Neural cell (in vitro differentiated cells): ENCODE measurements around the gene MRE11. TPM values are rescaled to one million over a fixed set of nuclear protein-coding genes. Genes with fewer than 3 reads are reported as not detected.
A peak's percentile ranks its signal among the peaks of the same experiment; 100 is the strongest.

Experiments
- H2AFZ ChIP-seq: fragments of 200-600, 300-800 bp; sonication (generic), shearing (Covaris generic); 2 replicates; pipeline ENCODE4 v1.6.0; 2014; ENCODE audit warnings: low read depth, mild to moderate bottlenecking, antibody characterized with exemption, low read length, moderate library complexity
- H3F3A ChIP-seq: fragments of 200-600 bp; shearing (Covaris generic); 2 replicates; pipeline ENCODE4 v1.6.1; 2016; ENCODE audit warnings: mild to moderate bottlenecking, moderate library complexity, mixed read lengths, antibody characterized with exemption, low read length; ENCODE audit not compliant: insufficient read depth, poor library complexity, severe bottlenecking
- H3K27ac ChIP-seq: fragments of 200-600, 300-800 bp; sonication (generic), shearing (Covaris generic); 2 replicates; pipeline ENCODE4 v1.5.1; 2014; ENCODE audit warnings: mild to moderate bottlenecking, low read length, moderate library complexity
- H3K27me3 ChIP-seq: fragments of 300-800, 200-600 bp; sonication (generic), shearing (Covaris generic); 2 replicates; pipeline ENCODE4 v1.6.0; 2014; ENCODE audit warnings: mild to moderate bottlenecking, low read depth, low read length, moderate library complexity; ENCODE audit not compliant: insufficient read depth
- H3K36me3 ChIP-seq: fragments of 300-800, 200-600 bp; sonication (generic), shearing (Covaris generic); 2 replicates; pipeline ENCODE4 v1.5.1; 2014; ENCODE audit warnings: mild to moderate bottlenecking, antibody characterized with exemption, low read length, moderate library complexity; ENCODE audit not compliant: insufficient read depth
- H3K4me2 ChIP-seq: fragments of 300-800, 200-600 bp; sonication (generic), shearing (Covaris generic); 2 replicates; pipeline ENCODE4 v1.6.0; 2014; ENCODE audit warnings: mild to moderate bottlenecking, low read length
- H3K4me3 ChIP-seq: fragments of 300-800, 200-600 bp; sonication (generic), shearing (Covaris generic); 2 replicates; pipeline ENCODE4 v1.5.1; 2014; ENCODE audit warnings: mild to moderate bottlenecking, low read length, moderate library complexity
- H3K79me2 ChIP-seq: fragments of 200-600 bp; shearing (Covaris generic); replicated peaks from 2 replicates; pipeline ENCODE4 v1.6.0; 2014; ENCODE audit warnings: mild to moderate bottlenecking, low read length, moderate library complexity; ENCODE audit not compliant: insufficient read depth
- H3K9ac ChIP-seq: fragments of 300-800, 200-600 bp; sonication (generic), shearing (Covaris generic); 2 replicates; pipeline ENCODE4 v1.6.1; 2016; ENCODE audit warnings: mild to moderate bottlenecking, low read length, mixed read lengths
- H3K9me2 ChIP-seq: fragments of 200-600 bp; shearing (Covaris generic); 2 replicates; pipeline ENCODE4 v1.6.1; 2016; ENCODE audit warnings: mild to moderate bottlenecking, low read length, mixed read lengths; ENCODE audit not compliant: insufficient read depth
- H3K9me3 ChIP-seq: fragments of 200-600, 300-800 bp; sonication (generic), shearing (Covaris generic); 2 replicates; pipeline ENCODE4 v1.6.1; 2016; ENCODE audit warnings: mild to moderate bottlenecking, mixed run types, low read length, moderate library complexity, mixed read lengths
- H4K20me1 ChIP-seq: fragments of 200-600 bp; shearing (Covaris generic); 2 replicates; pipeline ENCODE4 v1.6.1; 2016; ENCODE audit warnings: mild to moderate bottlenecking, mixed run types; ENCODE audit not compliant: insufficient read depth
- CTCF ChIP-seq: fragments of 450-650 bp; IDR thresholded peaks from 2 replicates; pipeline ENCODE4 v1.5.1; 2014; ENCODE audit warnings: antibody characterized with exemption, mild to moderate bottlenecking, moderate library complexity; ENCODE audit not compliant: poor library complexity, severe bottlenecking
- EP300 ChIP-seq: fragments of 450-650 bp; conservative IDR thresholded peaks from 2 replicates; pipeline ENCODE4 v1.6.1; 2014; ENCODE audit warnings: antibody characterized with exemption, mild to moderate bottlenecking, moderate library complexity; ENCODE audit not compliant: poor library complexity, severe bottlenecking
- EZH2 ChIP-seq: fragments of 200-600, 300-800 bp; shearing (Covaris generic), sonication (generic); IDR thresholded peaks from 2 replicates; pipeline ENCODE4 v1.6.1; 2014; ENCODE audit warnings: antibody characterized with exemption, low read length, borderline replicate concordance, mild to moderate bottlenecking; ENCODE audit not compliant: insufficient read depth, poor library complexity, severe bottlenecking
- MXI1 ChIP-seq: fragments of 450-650 bp; conservative IDR thresholded peaks from 2 replicates; pipeline ENCODE4 v1.6.1; 2014; ENCODE audit warnings: antibody characterized with exemption, mild to moderate bottlenecking; ENCODE audit not compliant: poor library complexity, severe bottlenecking
- POLR2AphosphoS5 ChIP-seq: IDR thresholded peaks from 2 replicates; pipeline ENCODE4 v1.6.1; 2012
- RAD21 ChIP-seq: fragments of 450-650 bp; conservative IDR thresholded peaks from 2 replicates; pipeline ENCODE4 v1.6.1; 2014; ENCODE audit warnings: antibody characterized with exemption, mild to moderate bottlenecking, moderate library complexity
- REST ChIP-seq: IDR thresholded peaks from 2 replicates; pipeline ENCODE4 v1.6.1; 2012; ENCODE audit warnings: borderline replicate concordance
- SMC3 ChIP-seq: fragments of 450-650 bp; conservative IDR thresholded peaks from 2 replicates; pipeline ENCODE4 v1.6.1; 2014; ENCODE audit warnings: antibody characterized with exemption, mild to moderate bottlenecking, moderate library complexity; ENCODE audit not compliant: poor library complexity
- TAF1 ChIP-seq: IDR thresholded peaks from 2 replicates; pipeline ENCODE4 v1.6.1; 2012; ENCODE audit warnings: low read depth
- polyA plus RNA-seq: library from polyadenylated mRNA; depleted of rRNA; stranded (reverse); fragments of >200 nt; gene quantifications from 2 replicates; pipeline ENCODE4 v1.2.3, GENCODE V29; 2014

MRE11 gene
- polyA plus RNA-seq, 1 donor from 2014 or later, result 5.1 TPM

- Histone ChIP-seq H2AFZ (no peak overlapping the region), H3K4me2 (no peak overlapping the region), H3K36me3 (no peaks in the 10 kb centered on the region), H3K4me3 (no peak overlapping the region), H3K27ac (no peak overlapping the region), H3K27me3 (no peaks in the 10 kb centered on the region), H3K9me2 (no peaks in the 10 kb centered on the region), H3K9me3 (no peaks in the 10 kb centered on the region), H3F3A (no peaks in the 10 kb centered on the region), H3K9ac (no peak overlapping the region), H4K20me1 (no peaks in the 10 kb centered on the region), H3K79me2 (no peaks in the 10 kb centered on the region)
- TF ChIP-seq EZH2 (no peak), REST (no peak), RAD21 (peak; percentile 72), TAF1 (no peak), EP300 (no peak), CTCF (peak; percentile 71), POLR2AphosphoS5 (no peak), MXI1 (no peak), SMC3 (peak; percentile 83)
Observed at GRCh38 chr11:94417386-94417987, 76.2 kb downstream of the MRE11 start.

- no peaks in the 10 kb centered on the region for H3K9me3 ChIP-seq
- TF ChIP-seq EZH2 (no peak), EP300 (no peak), TAF1 (no peak), RAD21 (no peak), CTCF (no peak), SMC3 (no peak), REST (no peak), POLR2AphosphoS5 (no peak), MXI1 (no peak)
- H3K27me3 ChIP-seq, result peaks cover 19% of the 10 kb centered on the region
- H4K20me1 ChIP-seq, result no peaks in the 10 kb centered on the region
- no peaks in the 10 kb centered on the region for H3F3A ChIP-seq
- no peak overlapping the region for H3K4me2 ChIP-seq
- no peaks in the 10 kb centered on the region for H3K9me2 ChIP-seq
- no peak overlapping the region for H3K27ac ChIP-seq
- H3K79me2 ChIP-seq, result no peaks in the 10 kb centered on the region
- H3K4me3 ChIP-seq, result no peak overlapping the region
- no peak overlapping the region for H3K9ac ChIP-seq
- H2AFZ ChIP-seq, result no peak overlapping the region
- H3K36me3 ChIP-seq, result no peaks in the 10 kb centered on the region
Observed at GRCh38 chr11:94405062-94405833, 88.4 kb downstream of the MRE11 start.
